A673 (cell line): ENCODE results near the gene RIT2. TPM values are rescaled to one million over a fixed set of nuclear protein-coding genes. Genes with fewer than 3 reads are reported as not detected.

Experiments used
- BruUV-seq: library from RNA; stranded (reverse); fragments of 400-500 nt; replicated peaks from 2 replicates; lab custom pipeline; 2021; lab: Mats Ljungman, UMichigan
- CTCF ChIA-PET: fragments of 300-600 bp; sonication (Branson Sonifier 250); formaldehyde crosslinking; loops from one replicate; lab custom pipeline; 2022; ENCODE audit warnings: antibody characterized with exemption; lab: Charles Lee
- POLR2A ChIA-PET: fragments of 300-600 bp; sonication (Branson Sonifier 250); formaldehyde crosslinking; loops from one replicate; lab custom pipeline; 2022; ENCODE audit warnings: antibody characterized with exemption; ENCODE audit not compliant: low non-redundant PET; lab: Charles Lee
- DNase-seq: peaks from one replicate; pipeline ENCODE4 v3.0.0-alpha.2; 2015; ENCODE audit warnings: low spot score
- H3K27ac ChIP-seq: fragments of 200-600 bp; sonication (generic); 2 replicates; pipeline ENCODE4 v1.5.1; 2016; ENCODE audit warnings: mixed run types, low read depth, mild to moderate bottlenecking, mixed read lengths, antibody characterized with exemption, low read length; ENCODE audit not compliant: poor library complexity, severe bottlenecking
- H3K27me3 ChIP-seq: fragments of 200-600 bp; sonication (generic); replicated peaks from 2 replicates; pipeline ENCODE4 v1.6.1; 2017; ENCODE audit warnings: mixed run types, low read depth, mild to moderate bottlenecking, mixed read lengths, antibody characterized with exemption, low read length; ENCODE audit not compliant: insufficient read depth, poor library complexity
- H3K36me3 ChIP-seq: fragments of 200-600 bp; sonication (generic); 2 replicates; pipeline ENCODE4 v1.6.1; 2016; ENCODE audit warnings: mixed run types, mild to moderate bottlenecking, mixed read lengths, antibody characterized with exemption, low read length; ENCODE audit not compliant: insufficient read depth, poor library complexity, severe bottlenecking
- H3K4me1 ChIP-seq: fragments of 200-600 bp; sonication (generic); 2 replicates; pipeline ENCODE4 v1.6.1; 2017; ENCODE audit warnings: mixed run types, mild to moderate bottlenecking, mixed read lengths, antibody characterized with exemption, low read length; ENCODE audit not compliant: insufficient read depth, poor library complexity, severe bottlenecking
- H3K4me3 ChIP-seq: fragments of 200-600 bp; sonication (generic); 2 replicates; pipeline ENCODE4 v1.5.1; 2016; ENCODE audit warnings: low read depth, mixed run types, mild to moderate bottlenecking, mixed read lengths, low read length; ENCODE audit not compliant: poor library complexity, severe bottlenecking
- H3K9me3 ChIP-seq: fragments of 200-600 bp; sonication (generic); 2 replicates; pipeline ENCODE4 v1.6.1; 2016; ENCODE audit warnings: mixed run types, low read depth, mild to moderate bottlenecking, mixed read lengths, antibody characterized with exemption, low read length; ENCODE audit not compliant: poor library complexity, severe bottlenecking
- CTCF ChIP-seq: fragments of 300-800, 200-600 bp; sonication (generic); conservative IDR thresholded peaks from 2 replicates; pipeline ENCODE4 v1.5.1; 2017; ENCODE audit warnings: low read depth, mild to moderate bottlenecking, antibody characterized with exemption, low read length, moderate library complexity, mixed read lengths
- EZH2 ChIP-seq: fragments of 200-600 bp; sonication (generic); IDR thresholded peaks from 2 replicates; pipeline ENCODE4 v1.6.1; 2017; ENCODE audit warnings: borderline replicate concordance, low read depth, mild to moderate bottlenecking, mixed read lengths, antibody characterized with exemption, low read length; ENCODE audit not compliant: poor library complexity, severe bottlenecking
- intact Hi-C: fragments of 100-400 bp; cut with micrococcal nuclease; formaldehyde crosslinking; loops from one replicate; pipeline ENCODE4 v1.10.0; 2022; ENCODE audit not compliant: unreplicated experiment
- total RNA-seq: library from RNA; stranded (reverse); gene quantifications from 2 replicates; pipeline ENCODE4 v1.2.3, GENCODE V29; 2021

The RIT2 gene
- total RNA-seq, 1 experiment from 2014 or later, result not detected

DNA sequence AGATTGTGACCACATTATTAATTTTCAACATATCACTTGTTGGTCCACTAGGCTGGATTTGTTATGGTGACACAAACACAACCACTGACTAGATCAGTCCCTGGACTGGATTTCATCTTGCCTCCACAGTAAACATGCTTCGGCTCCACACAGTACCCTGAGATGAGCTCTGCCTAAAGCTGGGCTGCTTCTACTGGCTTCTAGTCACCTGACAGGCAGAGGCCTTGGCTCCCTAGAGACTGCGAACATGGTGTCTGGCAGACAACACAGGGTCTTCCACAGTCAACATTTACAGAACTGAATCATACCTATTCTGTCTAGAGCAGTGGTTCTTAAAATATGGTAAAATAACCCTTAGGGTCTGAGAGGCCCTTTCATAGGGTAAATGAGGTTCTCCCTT is 69.2 kb downstream of the RIT2 start:
- Histone ChIP-seq H3K4me3 (no peak overlapping the region), H3K36me3 (no peaks in the 10 kb centered on the region), H3K4me1 (no peaks in the 10 kb centered on the region), H3K27me3 (no peaks in the 10 kb centered on the region), H3K9me3 (no peaks in the 10 kb centered on the region), H3K27ac (no peak overlapping the region)
- CTCF ChIA-PET, result no interaction called here
- intact Hi-C loops, result no loop called here
- POLR2A ChIA-PET, result no interaction called here
- TF ChIP-seq CTCF, result no peak
- no peak for TF ChIP-seq EZH2
- DNase-seq, result no peak
- BruUV-seq, result no TSS peak

DNA sequence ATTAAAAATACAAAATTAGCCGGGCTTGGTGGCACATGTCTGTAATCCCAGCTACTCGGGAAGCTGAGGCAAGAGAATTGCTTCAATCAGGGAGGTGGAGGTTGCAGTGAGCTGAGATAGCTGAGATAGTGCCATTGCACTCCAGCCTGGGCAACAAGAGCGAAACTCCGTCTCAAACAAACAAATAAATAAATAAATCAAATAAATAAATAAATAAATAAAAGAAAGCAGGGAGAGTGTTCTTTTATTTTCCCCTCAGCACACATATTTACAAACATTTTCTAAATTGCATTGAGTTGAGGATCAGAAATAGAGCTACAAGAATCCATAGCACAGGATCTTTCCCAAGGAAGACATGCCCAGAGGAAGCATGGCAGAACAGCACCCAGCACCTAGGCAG is 71.9 kb downstream of the RIT2 start:
- H3K27ac ChIP-seq, result no peak overlapping the region
- intact Hi-C loops, result no loop called here
- H3K36me3 ChIP-seq, result no peaks in the 10 kb centered on the region
- no peak for DNase-seq
- no peaks in the 10 kb centered on the region for H3K27me3 ChIP-seq
- H3K4me3 ChIP-seq, result no peak overlapping the region
- POLR2A ChIA-PET, result no interaction called here
- CTCF ChIA-PET, result interaction anchor here (0.6 kb wide), 1 partner anchor 17 kb away, joined by 6 read pairs; no protein-coding TSS in a partner anchor
- no peaks in the 10 kb centered on the region for H3K4me1 ChIP-seq
- no TSS peak for BruUV-seq
- H3K9me3 ChIP-seq, result no peaks in the 10 kb centered on the region
- TF ChIP-seq CTCF, result no peak
- no peak for TF ChIP-seq EZH2

GRCh38 chr18:43040281-43040680 is 75.2 kb downstream of the RIT2 start:
- no TSS peak for BruUV-seq
- no peak overlapping the region for H3K4me3 ChIP-seq
- no peak for TF ChIP-seq EZH2
- no peak for DNase-seq
- no peaks in the 10 kb centered on the region for H3K4me1 ChIP-seq
- H3K27ac ChIP-seq, result no peak overlapping the region
- H3K36me3 ChIP-seq, result no peaks in the 10 kb centered on the region
- ChIA-PET CTCF (no interaction called here), POLR2A (no interaction called here)
- H3K9me3 ChIP-seq, result no peaks in the 10 kb centered on the region
- H3K27me3 ChIP-seq, result no peaks in the 10 kb centered on the region
- intact Hi-C loops, result no loop called here
